ENCODE data around the gene WDR93.

WDR93 gene

DNA sequence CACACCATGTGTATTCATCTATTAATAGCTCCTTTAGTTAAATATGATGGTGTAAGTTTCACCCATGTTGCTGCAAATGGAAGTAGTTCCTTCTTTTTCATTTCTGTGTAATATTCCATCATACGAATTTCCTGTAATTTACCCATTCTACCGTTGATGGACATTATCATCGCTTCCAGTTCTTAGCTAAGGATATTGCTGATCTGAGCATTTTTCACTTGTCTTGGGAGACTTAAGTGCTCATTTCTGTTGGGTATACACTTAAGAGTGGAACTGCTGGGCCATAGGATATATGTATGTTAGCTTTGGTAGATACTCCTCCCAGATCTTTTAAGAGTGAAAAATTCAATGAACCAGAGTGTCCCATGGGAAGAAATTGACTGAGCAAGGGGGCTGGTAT, 22.4 kb upstream of the WDR93 start:
- TF ChIP-seq TAF1 (IDR thresholded peaks at IDR 0.05; ENCODE audit: low read depth): no peak

DNA sequence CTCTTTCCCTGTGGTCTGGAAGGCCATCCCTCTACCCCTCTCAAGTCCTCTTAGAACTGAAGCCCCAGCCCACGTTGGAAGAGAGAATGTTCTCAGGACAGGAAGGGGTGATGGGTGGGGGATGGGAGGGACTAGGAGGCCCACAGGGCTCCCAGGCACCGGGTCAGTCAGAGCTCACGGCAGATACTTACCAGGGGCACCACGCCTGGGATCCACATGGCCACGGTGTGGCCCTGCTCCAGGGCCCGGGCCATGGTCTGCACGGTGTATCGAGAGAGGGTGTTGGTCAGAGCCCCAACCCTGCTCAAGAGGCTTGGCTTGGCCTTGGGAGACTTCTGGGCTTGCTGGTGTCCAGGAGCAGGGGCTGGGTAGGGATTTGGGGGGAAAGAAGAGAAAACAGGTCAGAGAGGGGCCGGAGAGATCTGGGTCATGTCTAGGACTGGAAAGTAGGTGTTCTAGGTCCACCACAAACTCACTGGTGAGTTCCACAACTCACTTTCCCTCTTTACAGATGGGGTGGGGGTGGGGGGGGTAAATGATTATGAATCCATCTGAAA, 21.2 kb upstream of the WDR93 start:
- TF ChIP-seq YY1 (IDR thresholded peaks at IDR 0.05; ENCODE audit: low read depth): no peak
- TF ChIP-seq TCF12 (IDR thresholded peaks at IDR 0.05; ENCODE audit: low read depth): no peak
- no peak for TF ChIP-seq FOXM1 (IDR thresholded peaks at IDR 0.05; ENCODE audit: borderline replicate concordance, low read depth)
- no peak for TF ChIP-seq USF1 (IDR thresholded peaks at IDR 0.05)
- TF ChIP-seq CREB1 (IDR thresholded peaks at IDR 0.05; ENCODE audit: low read depth): no peak
- TF ChIP-seq, protein P1, sequence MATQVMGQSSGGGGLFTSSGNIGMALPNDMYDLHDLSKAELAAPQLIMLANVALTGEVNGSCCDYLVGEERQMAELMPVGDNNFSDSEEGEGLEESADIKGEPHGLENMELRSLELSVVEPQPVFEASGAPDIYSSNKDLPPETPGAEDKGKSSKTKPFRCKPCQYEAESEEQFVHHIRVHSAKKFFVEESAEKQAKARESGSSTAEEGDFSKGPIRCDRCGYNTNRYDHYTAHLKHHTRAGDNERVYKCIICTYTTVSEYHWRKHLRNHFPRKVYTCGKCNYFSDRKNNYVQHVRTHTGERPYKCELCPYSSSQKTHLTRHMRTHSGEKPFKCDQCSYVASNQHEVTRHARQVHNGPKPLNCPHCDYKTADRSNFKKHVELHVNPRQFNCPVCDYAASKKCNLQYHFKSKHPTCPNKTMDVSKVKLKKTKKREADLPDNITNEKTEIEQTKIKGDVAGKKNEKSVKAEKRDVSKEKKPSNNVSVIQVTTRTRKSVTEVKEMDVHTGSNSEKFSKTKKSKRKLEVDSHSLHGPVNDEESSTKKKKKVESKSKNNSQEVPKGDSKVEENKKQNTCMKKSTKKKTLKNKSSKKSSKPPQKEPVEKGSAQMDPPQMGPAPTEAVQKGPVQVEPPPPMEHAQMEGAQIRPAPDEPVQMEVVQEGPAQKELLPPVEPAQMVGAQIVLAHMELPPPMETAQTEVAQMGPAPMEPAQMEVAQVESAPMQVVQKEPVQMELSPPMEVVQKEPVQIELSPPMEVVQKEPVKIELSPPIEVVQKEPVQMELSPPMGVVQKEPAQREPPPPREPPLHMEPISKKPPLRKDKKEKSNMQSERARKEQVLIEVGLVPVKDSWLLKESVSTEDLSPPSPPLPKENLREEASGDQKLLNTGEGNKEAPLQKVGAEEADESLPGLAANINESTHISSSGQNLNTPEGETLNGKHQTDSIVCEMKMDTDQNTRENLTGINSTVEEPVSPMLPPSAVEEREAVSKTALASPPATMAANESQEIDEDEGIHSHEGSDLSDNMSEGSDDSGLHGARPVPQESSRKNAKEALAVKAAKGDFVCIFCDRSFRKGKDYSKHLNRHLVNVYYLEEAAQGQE (IDR thresholded peaks at IDR 0.05; ENCODE audit: low read depth): no peak
- TF ChIP-seq TEAD4 (IDR thresholded peaks at IDR 0.05): no peak
- TF ChIP-seq NFIC (IDR thresholded peaks at IDR 0.05): no peak
- TF ChIP-seq CEBPB (IDR thresholded peaks at IDR 0.05): no peak
- no peak for TF ChIP-seq EGR1 (IDR thresholded peaks at IDR 0.05)

GRCh38 chr15:89669941-89670340, 20.7 kb upstream of the WDR93 start:
- no peak for TF ChIP-seq TCF12 (IDR thresholded peaks at IDR 0.05; ENCODE audit: low read depth)
- TF ChIP-seq USF1 (IDR thresholded peaks at IDR 0.05): no peak
- TF ChIP-seq RAD21 (IDR thresholded peaks at IDR 0.05; ENCODE audit: low read depth): no peak
- no peak for TF ChIP-seq FOXM1 (IDR thresholded peaks at IDR 0.05; ENCODE audit: borderline replicate concordance, low read depth)
- no peak for TF ChIP-seq NFIC (IDR thresholded peaks at IDR 0.05)
- TF ChIP-seq TEAD4 (IDR thresholded peaks at IDR 0.05): no peak
- no peak for TF ChIP-seq EP300 (IDR thresholded peaks at IDR 0.05; ENCODE audit: borderline replicate concordance)
- TF ChIP-seq YY1 (IDR thresholded peaks at IDR 0.05; ENCODE audit: low read depth): no peak
- TF ChIP-seq, protein P2, sequence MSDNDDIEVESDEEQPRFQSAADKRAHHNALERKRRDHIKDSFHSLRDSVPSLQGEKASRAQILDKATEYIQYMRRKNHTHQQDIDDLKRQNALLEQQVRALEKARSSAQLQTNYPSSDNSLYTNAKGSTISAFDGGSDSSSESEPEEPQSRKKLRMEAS (IDR thresholded peaks at IDR 0.05): no peak
- no peak for TF ChIP-seq ZBTB7A (IDR thresholded peaks at IDR 0.05; ENCODE audit: low read depth)
- TF ChIP-seq CREB1 (IDR thresholded peaks at IDR 0.05; ENCODE audit: low read depth): no peak
- no peak for TF ChIP-seq CEBPB (IDR thresholded peaks at IDR 0.05)
- TF ChIP-seq TAF1 (IDR thresholded peaks at IDR 0.05; ENCODE audit: low read depth): no peak
- TF ChIP-seq, protein P1 (IDR thresholded peaks at IDR 0.05; ENCODE audit: low read depth): no peak
- no peak for TF ChIP-seq EGR1 (IDR thresholded peaks at IDR 0.05)

DNA sequence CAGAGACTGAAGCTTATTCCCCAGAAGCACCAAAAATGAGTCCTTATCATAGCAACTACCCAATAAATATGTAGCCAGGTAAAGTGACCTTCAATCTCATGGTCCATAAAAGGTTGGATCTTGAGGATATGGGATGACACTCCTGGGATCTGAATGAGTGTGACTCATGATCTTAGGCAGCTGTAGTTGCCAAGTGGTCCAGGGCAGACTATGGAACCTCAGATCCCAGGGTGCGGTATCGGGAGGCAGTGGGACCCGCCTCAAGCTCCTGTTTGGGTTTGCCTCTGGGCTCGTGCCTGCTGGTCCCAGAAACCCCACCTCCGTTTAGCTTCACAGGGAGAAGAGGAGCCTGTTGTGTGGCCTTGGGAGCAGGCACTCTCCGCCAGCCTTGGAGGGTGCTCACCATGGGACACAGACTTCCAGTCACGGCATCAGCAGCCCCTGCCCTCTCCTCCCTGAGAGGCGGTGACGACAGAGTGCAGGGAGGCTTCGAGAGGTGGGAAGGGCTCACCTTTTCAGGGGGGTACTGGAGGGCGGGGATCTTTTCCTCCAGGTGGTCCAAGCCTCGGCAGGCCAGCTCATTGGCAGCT, 19.5 kb upstream of the WDR93 start:
- TF ChIP-seq EP300 (IDR thresholded peaks at IDR 0.05; ENCODE audit: borderline replicate concordance) (no peak), YY1 (IDR thresholded peaks at IDR 0.05; ENCODE audit: low read depth) (no peak), EGR1 (IDR thresholded peaks at IDR 0.05) (no peak), RAD21 (IDR thresholded peaks at IDR 0.05; ENCODE audit: low read depth) (no peak), TAF1 (IDR thresholded peaks at IDR 0.05; ENCODE audit: low read depth) (no peak), USF1 (IDR thresholded peaks at IDR 0.05) (no peak), CREB1 (IDR thresholded peaks at IDR 0.05; ENCODE audit: low read depth) (no peak), TCF12 (IDR thresholded peaks at IDR 0.05; ENCODE audit: low read depth) (no peak), FOXM1 (IDR thresholded peaks at IDR 0.05; ENCODE audit: borderline replicate concordance, low read depth) (no peak), ZBTB7A (IDR thresholded peaks at IDR 0.05; ENCODE audit: low read depth) (no peak), TEAD4 (IDR thresholded peaks at IDR 0.05) (no peak)
- TF ChIP-seq, protein P1 (IDR thresholded peaks at IDR 0.05; ENCODE audit: low read depth): no peak
